Breast epithelium (tissue), 4 donors: ENCODE results near the gene BACH2. TPM values are rescaled to one million over a fixed set of nuclear protein-coding genes. Genes with fewer than 3 reads are reported as not detected.
"Not testable (repeated sequence)": the region's sequence is repeated elsewhere in the genome, so short reads cannot be mapped to it uniquely, and the experiment has no call there.

Experiments used
- DNase-seq, 2 donors: peaks; one replicate each; pipeline ENCODE4 v3.0.0-alpha.2; 2019; ENCODE audit warnings: low spot score in 2 of 2
- H3K27ac ChIP-seq, 2 donors: fragments of 200-600 bp; sonication (generic) in 1 of 2; one replicate each; pipeline ENCODE4 v1.5.1; 2016 to 2019; ENCODE audit warnings: mild to moderate bottlenecking in 1 of 2
- H3K27me3 ChIP-seq, 2 donors: fragments of 200-600 bp; sonication (generic) in 1 of 2; one replicate each; pipeline versions ENCODE4 v1.5.1 to v1.6.0; 2017 to 2019; ENCODE audit warnings: control low read depth in 1 of 2, mild to moderate bottlenecking in 1 of 2
- H3K36me3 ChIP-seq: fragments of 200-600 bp; one replicate; pipeline ENCODE4 v1.5.1; 2019
- H3K4me1 ChIP-seq, 2 donors: fragments of 200-600 bp; sonication (generic); one replicate each; pipeline ENCODE4 v1.5.1; 2016 to 2019; ENCODE audit warnings: control low read depth in 1 of 2
- H3K4me3 ChIP-seq, 3 donors: fragments of 200-600 bp; sonication (generic); 1 replicate in 2 of 3; 2 replicates in 1 of 3; pipeline ENCODE4 v1.5.1; 2016 to 2019; ENCODE audit warnings: mild to moderate bottlenecking in 3 of 3, moderate library complexity in 2 of 3
- H3K9me3 ChIP-seq, 2 donors: fragments of 200-600 bp; sonication (generic) in 1 of 2; one replicate each; pipeline ENCODE4 v1.5.1; 2016 to 2019; ENCODE audit warnings: control low read depth in 1 of 2
- POLR2A ChIP-seq: fragments of 450-650 bp; IDR thresholded peaks from one replicate; pipeline ENCODE4 v1.6.1; 2016; ENCODE audit warnings: antibody characterized with exemption, mild to moderate bottlenecking, moderate library complexity
- POLR2AphosphoS5 ChIP-seq, 3 donors: sonication (generic); formaldehyde crosslinking; IDR thresholded peaks; one replicate each; pipeline ENCODE4 v1.6.1; 2017; ENCODE audit warnings: antibody characterized with exemption in 3 of 3
- intact Hi-C: fragments of 100-400 bp; cut with DNase I; formaldehyde crosslinking; loops from one replicate; pipeline ENCODE4 v1.15.1; 2023; ENCODE audit warnings: low total_unique reads
- total RNA-seq, 3 donors: library from RNA; depleted of rRNA; stranded (reverse); fragments of >200 nt; gene quantifications; one replicate each; pipeline ENCODE4 v1.1.0, GENCODE V29; 2016
- TF ChIP-seq, protein P1 (sequence below), 3 donors: fragments of 450-650 bp; IDR thresholded peaks; one replicate each; pipeline ENCODE4 v1.5.1; 2016 to 2017; ENCODE audit warnings: antibody characterized with exemption in 3 of 3, mild to moderate bottlenecking in 3 of 3, moderate library complexity in 3 of 3

Gene BACH2
- total RNA-seq, 3 donors from 2014 or later = 6.2 to 13.8 (median 7.0) TPM

DNA sequence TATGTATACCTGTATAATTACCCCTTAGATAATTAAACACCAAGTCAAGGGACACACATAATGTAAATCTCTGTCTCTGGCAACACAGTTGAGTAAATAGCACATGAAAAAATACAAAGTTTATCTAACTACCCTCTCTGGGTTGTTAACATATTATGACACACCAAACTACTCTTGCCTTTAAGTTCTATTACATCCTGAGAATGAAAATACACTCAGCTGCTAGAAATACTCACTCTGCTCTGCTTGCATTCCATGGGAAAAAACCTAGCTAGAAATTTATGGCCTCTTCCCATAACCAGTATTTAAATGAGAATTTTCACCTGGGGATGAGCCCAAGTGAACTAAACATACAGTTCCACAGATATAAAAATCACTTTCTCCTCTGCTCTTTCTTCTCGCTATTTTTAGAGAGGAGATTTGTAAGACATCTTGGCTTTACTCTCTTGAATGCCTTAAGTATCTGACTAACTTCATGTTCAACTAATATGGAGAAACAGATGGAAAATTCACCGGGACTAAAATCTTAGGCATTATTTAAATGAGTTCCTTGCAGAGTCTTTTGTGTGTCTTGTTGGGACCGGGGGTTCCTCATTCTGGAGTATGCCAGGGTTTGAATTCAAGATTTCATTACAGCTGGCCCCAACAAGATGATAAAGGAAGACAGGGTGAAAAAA is 261.5 kb downstream of the BACH2 start:
- Histone ChIP-seq H3K4me3 (no peak overlapping the region), H3K27me3 (no peaks in the 10 kb centered on the region), H3K27ac (no peak overlapping the region), H3K9me3 (no peaks in the 10 kb centered on the region), H3K36me3 (no peaks in the 10 kb centered on the region), H3K4me1 (no peaks in the 10 kb centered on the region)
- TF ChIP-seq, protein P1, sequence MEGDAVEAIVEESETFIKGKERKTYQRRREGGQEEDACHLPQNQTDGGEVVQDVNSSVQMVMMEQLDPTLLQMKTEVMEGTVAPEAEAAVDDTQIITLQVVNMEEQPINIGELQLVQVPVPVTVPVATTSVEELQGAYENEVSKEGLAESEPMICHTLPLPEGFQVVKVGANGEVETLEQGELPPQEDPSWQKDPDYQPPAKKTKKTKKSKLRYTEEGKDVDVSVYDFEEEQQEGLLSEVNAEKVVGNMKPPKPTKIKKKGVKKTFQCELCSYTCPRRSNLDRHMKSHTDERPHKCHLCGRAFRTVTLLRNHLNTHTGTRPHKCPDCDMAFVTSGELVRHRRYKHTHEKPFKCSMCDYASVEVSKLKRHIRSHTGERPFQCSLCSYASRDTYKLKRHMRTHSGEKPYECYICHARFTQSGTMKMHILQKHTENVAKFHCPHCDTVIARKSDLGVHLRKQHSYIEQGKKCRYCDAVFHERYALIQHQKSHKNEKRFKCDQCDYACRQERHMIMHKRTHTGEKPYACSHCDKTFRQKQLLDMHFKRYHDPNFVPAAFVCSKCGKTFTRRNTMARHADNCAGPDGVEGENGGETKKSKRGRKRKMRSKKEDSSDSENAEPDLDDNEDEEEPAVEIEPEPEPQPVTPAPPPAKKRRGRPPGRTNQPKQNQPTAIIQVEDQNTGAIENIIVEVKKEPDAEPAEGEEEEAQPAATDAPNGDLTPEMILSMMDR (IDR thresholded peaks at IDR 0.05) = no peak
- TF ChIP-seq POLR2A (no peak), POLR2AphosphoS5 (IDR thresholded peaks at IDR 0.05) (no peak)
- intact Hi-C loops = no loop called here
- no peak for DNase-seq

DNA sequence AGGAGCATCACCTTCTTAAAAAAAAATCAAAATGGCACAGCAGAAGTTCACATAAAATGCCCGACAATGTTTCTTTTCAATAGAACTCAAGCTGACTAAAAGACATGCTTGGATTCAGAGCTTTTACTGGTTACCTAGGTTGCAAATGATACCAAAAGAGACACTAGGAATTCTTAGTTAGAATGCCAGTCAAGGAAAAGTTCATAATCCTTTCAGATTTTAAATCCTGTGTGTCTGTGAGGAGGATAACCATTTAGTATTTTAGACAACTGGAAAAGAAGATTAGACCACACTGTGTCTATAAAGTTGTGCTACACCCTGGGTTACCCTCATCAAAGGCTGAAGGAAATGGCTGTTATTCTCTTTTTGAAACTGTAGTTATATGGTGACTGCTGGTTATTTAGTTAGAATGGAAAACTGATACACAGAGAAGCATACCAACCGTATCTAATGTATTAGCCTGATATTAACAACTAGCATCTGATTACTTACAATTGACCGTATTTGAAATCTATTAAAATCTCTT is 262.8 kb downstream of the BACH2 start:
- H3K4me3 ChIP-seq = no peak overlapping the region
- no peak for TF ChIP-seq POLR2A
- no peak for TF ChIP-seq POLR2AphosphoS5 (IDR thresholded peaks at IDR 0.05)
- TF ChIP-seq, protein P1 (IDR thresholded peaks at IDR 0.05) = no peak
- intact Hi-C loops = no loop called here
- no peaks in the 10 kb centered on the region for H3K27me3 ChIP-seq
- no peak overlapping the region for H3K27ac ChIP-seq
- DNase-seq = no peak
- H3K36me3 ChIP-seq = no peaks in the 10 kb centered on the region
- no peaks in the 10 kb centered on the region for H3K9me3 ChIP-seq
- no peaks in the 10 kb centered on the region for H3K4me1 ChIP-seq

DNA sequence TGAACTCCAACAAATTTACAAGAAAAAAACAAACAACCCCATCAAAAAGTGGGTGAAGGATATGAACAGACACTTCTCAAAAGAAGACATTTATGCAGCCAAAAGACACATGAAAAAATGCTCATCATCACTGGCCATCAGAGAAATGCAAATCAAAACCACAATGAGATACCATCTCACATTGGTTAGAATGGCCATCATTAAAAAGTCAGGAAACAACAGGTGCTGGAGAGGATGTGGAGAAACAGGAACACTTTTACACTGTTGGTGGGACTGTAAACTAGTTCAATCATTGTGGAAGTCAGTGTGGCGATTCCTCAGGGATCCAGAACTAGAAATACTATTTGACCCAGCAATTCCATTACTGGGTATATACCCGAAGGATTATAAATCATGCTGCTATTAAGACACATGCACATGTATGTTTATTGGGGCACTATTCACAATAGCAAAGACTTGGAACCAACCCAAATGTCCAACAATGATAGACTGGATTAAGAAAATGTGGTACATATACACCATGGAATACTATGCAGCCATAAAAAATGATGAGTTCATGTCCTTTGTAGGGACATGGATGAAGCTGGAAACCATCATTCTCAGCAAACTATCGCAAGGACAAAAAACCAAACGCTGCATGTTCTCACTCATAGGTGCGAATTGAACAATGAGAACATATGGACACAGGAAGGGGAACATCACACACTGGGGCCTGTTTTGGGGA is 264.0 kb downstream of the BACH2 start:
- H3K4me1 ChIP-seq, DNase-seq, H3K4me3 ChIP-seq, H3K9me3 ChIP-seq, intact Hi-C loops, H3K27ac ChIP-seq, H3K27me3 ChIP-seq, H3K36me3 ChIP-seq: not testable (repeated sequence)

DNA sequence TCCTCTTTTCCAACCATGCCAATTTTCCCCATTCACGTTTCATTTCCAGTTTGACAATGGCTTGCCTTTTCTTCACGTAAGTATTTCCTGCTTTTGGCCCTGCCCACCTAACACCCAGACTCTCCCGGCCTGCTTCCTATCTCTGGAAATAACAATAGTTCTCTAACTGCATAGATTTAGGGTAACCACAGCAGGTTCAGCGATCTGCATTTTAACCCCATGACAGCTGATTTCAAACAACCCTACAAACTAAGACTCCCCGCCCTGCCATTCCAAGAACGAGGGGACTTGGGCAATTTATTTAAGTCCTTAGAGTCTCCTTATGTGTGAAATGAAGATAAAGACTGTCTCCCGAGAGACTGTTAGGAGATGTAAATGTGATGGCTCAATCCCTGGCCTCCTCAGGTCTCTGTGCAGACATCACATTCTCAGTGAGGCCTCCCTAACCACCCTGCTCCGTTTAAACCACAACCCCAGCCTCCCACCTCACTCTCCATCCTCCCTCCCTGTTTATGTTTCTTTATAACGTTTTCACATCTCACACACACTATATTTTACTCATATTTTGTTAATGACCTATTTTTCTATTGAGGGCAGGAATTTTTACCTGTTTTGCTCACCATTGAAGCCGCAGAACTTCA is 267.5 kb downstream of the BACH2 start:
- intact Hi-C loops = no loop called here
- DNase-seq = no peak
- Histone ChIP-seq H3K27ac (no peak overlapping the region), H3K4me1 (no peaks in the 10 kb centered on the region), H3K27me3 (no peaks in the 10 kb centered on the region), H3K9me3 (no peaks in the 10 kb centered on the region), H3K36me3 (no peaks in the 10 kb centered on the region), H3K4me3 (no peak overlapping the region)
- TF ChIP-seq POLR2AphosphoS5 (IDR thresholded peaks at IDR 0.05) (no peak), POLR2A (no peak)
- TF ChIP-seq, protein P1 (IDR thresholded peaks at IDR 0.05) = no peak

DNA sequence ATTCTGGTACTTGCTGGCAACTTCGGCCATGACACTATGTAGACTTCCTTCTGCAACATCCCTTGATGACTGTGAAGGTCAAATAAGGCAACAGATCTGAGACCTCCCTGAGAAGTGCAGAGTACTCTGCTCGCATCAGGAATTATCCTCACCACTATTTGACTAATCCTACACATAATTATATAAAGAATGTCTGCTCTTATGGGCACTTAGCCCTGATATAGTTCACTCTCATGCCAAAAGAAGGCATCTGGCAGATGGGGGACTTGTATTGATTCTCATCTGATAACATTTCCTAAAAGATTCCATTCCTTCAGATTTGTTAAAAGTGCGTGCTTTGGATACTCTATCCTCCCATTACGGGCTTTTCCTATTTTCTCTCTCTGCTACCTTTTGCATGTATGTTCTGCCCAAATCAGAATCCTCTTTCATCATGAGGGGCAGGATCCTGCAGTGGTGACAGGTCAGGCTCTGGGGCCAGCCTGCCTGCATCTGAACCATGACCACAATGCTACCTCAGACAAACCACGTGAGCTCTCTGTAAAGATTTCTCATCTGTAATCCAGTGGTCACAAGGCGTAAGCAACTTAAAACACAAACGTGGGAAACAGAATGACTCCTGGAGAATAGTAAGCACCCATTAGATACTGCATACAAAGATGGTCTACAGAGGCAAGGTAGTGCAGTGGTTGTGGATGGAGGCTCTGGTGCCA is 268.4 kb downstream of the BACH2 start:
- H3K36me3 ChIP-seq = no peaks in the 10 kb centered on the region
- no peaks in the 10 kb centered on the region for H3K27me3 ChIP-seq
- no peaks in the 10 kb centered on the region for H3K9me3 ChIP-seq
- DNase-seq = no peak
- no peak overlapping the region for H3K27ac ChIP-seq
- H3K4me3 ChIP-seq = no peak overlapping the region
- intact Hi-C loops = no loop called here
- TF ChIP-seq POLR2AphosphoS5 (IDR thresholded peaks at IDR 0.05) (no peak), POLR2A (no peak)
- TF ChIP-seq, protein P1 (IDR thresholded peaks at IDR 0.05) = no peak
- H3K4me1 ChIP-seq = no peaks in the 10 kb centered on the region
